Measurements from ENCODE around the gene LRP1.

The LRP1 gene

GRCh38 chr12:57178213-57178612 is 49.9 kb downstream of the LRP1 start:
- no peak for DNase-seq

DNA sequence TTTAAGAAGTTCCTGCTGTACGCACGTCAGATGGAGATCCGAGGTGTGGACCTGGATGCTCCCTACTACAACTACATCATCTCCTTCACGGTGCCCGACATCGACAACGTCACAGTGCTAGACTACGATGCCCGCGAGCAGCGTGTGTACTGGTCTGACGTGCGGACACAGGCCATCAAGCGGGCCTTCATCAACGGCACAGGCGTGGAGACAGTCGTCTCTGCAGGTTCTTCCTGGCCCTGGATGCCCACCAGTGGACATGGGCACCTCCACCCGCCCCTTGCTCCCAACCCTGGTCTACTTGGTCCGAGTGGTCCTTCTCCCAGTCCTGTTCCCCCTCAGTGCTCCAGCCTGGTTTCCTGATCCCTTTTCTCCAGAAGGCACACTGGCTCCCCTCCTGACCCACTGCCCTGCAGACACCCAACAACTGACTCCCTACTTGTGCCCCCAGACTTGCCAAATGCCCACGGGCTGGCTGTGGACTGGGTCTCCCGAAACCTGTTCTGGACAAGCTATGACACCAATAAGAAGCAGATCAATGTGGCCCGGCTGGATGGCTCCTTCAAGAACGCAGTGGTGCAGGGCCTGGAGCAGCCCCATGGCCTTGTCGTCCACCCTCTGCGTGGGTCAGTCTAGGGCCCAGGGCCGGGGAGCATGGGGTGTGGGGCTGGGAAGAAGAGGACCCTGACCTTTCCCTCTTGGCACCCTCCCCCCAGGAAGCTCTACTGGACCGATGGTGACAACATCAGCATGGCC is 51.2 kb downstream of the LRP1 start:
- no peak for DNase-seq

- DNase-seq = no peak
Observed at GRCh38 chr12:57180321-57180989, 52.2 kb downstream of the LRP1 start.

DNA sequence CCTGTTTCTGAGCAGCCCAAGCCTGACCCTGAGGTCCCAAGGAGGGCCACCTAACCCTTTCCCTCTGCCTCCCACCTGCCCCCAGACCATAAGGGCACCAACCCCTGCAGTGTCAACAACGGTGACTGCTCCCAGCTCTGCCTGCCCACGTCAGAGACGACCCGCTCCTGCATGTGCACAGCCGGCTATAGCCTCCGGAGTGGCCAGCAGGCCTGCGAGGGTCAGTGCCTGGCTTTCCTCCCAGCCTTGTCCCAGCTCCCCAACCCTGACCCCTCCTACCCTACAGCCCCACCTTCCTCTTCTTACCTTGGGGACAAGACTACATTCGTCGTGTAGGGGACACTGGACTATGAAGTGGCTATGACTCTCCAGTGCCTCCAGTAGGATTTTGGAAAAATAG is 52.8 kb downstream of the LRP1 start:
- DNase-seq = no peak

DNA sequence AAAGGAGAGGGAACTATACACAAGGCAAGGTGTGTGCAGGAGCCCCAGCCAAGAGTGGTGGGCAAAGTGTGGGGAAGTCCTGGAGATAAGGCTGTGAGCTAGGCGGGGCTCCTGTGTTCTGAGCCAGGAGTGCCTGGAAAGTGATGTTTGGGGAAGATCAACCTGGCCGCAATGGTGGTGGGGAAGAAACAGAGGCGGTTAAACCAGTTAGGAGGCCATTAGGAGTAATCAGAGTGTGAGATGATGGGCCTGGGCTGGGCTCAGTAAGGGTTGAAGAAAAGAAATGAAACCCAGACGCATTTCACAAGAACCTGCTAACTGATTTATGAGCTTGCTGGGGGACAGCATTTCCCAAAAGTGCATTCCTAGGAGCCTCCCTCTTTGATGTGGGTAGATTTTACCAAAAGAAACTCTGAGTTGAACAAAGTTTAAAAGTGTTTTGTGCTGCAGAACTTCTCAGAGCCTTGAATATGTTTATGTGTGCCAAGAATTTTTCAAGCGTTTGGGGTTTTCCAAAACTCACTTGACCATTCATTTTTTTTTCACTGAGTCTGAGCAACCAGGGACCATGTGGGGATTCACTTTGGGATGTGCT is 53.4 kb downstream of the LRP1 start:
- no peak for DNase-seq

- peak; percentile 67 for DNase-seq
Observed at GRCh38 chr12:57182918-57183575, 54.8 kb downstream of the LRP1 start.

GRCh38 chr12:57183939-57184725 is 55.8 kb downstream of the LRP1 start:
- no peak for DNase-seq

DNA sequence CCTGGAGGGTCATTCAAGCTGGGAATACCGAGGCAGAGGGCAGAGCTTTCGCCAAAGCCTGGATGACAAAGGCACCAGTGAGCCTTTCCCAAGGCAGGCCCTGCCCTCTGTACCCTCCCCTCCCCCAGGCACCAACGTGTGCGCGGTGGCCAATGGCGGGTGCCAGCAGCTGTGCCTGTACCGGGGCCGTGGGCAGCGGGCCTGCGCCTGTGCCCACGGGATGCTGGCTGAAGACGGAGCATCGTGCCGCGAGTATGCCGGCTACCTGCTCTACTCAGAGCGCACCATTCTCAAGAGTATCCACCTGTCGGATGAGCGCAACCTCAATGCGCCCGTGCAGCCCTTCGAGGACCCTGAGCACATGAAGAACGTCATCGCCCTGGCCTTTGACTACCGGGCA is 57.1 kb downstream of the LRP1 start:
- no peak for DNase-seq

GRCh38 chr12:57185906-57186508 is 57.7 kb downstream of the LRP1 start:
- DNase-seq = no peak

DNA sequence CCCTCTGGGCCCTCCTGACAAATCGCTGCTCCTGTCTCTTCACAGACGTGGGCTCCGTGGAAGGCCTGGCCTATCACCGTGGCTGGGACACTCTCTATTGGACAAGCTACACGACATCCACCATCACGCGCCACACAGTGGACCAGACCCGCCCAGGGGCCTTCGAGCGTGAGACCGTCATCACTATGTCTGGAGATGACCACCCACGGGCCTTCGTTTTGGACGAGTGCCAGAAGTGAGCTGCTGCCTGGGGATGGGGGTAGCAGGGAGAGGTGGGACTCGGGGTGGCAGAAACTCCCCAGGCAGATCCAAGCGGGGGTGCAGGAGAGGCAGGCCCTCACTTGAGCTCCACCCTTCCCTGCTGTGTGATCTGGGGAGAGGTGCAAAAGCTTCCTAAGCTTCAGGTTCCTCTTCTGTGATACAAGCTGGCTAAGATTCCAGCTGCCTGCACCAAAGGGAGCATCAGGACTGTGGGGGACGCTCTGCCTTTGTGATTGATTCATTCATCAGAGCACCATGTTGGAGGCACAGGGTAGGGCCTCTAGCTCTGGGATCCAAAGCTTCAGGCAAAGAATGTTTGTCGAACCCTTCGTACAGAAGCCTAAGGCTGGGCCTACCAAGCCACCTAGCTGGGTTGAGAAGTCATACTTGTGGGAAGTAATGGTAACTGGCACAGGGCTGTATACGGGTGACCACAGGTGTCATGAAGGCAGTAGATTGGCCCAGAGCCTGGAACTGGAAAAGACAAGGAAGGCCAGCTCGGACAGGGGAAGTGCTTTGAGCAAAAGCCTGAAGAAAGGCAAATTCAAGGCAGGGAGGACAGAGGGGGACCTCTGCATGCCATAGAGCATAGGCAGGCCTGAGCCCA is 59.2 kb downstream of the LRP1 start:
- DNase-seq = no peak

DNA sequence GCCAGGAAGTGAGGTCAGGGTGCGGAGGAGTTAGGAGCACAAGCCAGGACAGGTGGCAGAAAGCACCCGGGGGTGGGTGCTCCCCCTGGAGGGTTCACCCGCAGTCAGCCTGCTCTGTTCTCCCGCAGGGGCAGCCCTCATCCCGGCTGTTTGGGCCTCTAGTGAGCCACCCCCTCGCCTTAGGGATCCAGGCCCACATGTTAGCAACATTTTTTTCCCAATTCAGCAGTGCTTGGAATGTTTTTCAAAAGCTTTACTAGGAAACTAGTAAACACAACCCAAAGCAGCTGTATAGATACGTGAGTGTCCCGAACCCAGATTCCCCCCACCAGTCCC is 59.8 kb downstream of the LRP1 start:
- DNase-seq = no peak

DNA sequence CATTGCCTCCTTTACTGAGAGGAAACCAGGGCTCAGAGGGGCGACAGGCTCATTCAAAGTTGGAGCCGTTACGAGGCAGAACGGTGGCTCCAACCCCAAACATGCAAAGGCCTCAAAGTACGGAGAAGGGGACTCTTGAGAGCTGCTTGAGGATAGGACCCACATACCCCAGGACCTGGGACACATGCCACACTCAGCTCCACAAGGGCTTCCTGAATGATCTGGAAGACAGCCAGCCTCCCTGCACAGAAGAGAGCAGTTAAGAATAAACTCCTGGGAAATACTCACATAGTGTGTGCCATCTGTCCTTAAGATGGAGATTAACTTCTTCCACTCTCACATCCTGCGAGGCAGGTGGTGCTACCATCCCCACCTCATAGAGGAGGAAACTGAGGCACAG is 61.8 kb downstream of the LRP1 start:
- DNase-seq = no peak

GRCh38 chr12:57190821-57191220 is 62.5 kb downstream of the LRP1 start:
- no peak for DNase-seq

GRCh38 chr12:57191410-57191809 is 63.1 kb downstream of the LRP1 start:
- DNase-seq = no peak

DNA sequence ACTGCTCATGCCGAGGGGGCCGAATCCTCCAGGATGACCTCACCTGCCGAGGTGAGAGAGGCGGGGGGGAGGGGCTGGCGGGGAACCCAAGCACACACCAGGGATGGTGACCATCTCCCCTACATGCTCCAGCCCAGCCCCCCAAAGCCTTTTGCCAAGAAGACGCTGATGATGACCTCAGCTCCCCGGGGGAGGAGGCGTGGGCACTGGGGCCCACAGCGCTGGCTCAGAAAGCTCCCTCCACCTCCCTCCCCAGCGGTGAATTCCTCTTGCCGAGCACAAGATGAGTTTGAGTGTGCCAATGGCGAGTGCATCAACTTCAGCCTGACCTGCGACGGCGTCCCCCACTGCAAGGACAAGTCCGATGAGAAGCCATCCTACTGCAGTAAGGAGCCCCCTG is 64.6 kb downstream of the LRP1 start:
- no peak for DNase-seq

DNA sequence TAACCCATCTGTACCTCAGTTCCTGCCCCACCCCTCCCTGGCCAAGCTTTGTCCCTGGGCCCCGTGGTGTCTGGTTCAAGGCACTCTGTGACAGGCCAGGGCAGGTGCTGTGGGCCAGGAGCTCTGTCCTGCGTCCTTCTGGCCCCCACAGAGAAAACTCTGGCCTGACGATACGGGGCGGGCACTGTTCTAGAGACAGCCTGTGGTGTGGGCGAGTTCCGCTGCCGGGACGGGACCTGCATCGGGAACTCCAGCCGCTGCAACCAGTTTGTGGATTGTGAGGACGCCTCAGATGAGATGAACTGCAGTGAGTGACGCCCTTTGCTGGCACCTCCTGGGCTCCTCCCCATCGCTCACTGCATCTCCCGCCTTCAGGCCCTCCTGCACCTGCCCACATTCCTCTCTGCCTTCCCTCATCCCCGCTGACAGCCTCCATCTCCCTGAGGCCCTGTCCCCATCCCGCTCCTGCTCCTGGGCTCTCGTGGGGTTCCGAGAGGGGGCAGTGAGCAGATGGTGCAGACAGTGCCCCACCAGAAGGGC is 65.5 kb downstream of the LRP1 start:
- DNase-seq = no peak

DNA sequence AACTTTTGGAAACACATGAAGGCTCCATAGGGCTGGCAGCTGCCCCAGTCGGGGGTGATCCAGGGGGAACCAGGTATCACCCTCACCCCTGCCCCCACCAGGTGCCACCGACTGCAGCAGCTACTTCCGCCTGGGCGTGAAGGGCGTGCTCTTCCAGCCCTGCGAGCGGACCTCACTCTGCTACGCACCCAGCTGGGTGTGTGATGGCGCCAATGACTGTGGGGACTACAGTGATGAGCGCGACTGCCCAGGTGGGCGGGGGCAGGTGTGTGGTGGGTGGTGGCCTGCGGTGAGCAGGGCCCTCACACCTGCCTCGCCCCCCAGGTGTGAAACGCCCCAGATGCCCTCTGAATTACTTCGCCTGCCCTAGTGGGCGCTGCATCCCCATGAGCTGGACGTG is 66.0 kb downstream of the LRP1 start:
- DNase-seq = no peak

DNA sequence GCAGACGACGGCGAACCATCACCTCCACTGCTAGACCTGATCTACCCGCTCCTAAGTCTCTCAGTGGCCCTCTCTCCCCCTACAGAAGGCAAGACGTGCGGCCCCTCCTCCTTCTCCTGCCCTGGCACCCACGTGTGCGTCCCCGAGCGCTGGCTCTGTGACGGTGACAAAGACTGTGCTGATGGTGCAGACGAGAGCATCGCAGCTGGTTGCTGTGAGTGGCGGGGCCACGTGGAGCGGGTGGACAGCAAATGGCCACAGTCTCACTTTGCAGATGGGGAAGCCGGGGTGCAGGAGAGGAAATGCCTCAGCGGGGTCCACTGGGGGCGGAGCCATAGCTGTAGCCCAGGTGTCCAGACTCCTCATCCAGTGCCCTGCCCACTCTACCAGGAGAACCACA is 66.9 kb downstream of the LRP1 start:
- DNase-seq = no peak

GRCh38 chr12:57195611-57196371 is 67.5 kb downstream of the LRP1 start:
- DNase-seq = no peak

GRCh38 chr12:57196439-57196838 is 68.2 kb downstream of the LRP1 start:
- no peak for DNase-seq

- no peak for DNase-seq
Observed at GRCh38 chr12:57196956-57197355, 68.7 kb downstream of the LRP1 start.
